OCI-LY3 (cell line): ENCODE results near the gene SDK1.

Experiments
- H2AFZ ChIP-seq: fragments of 200-600, 300-600 bp; shearing (Covaris generic); 2 replicates; pipeline ENCODE4 v1.6.0; 2014; ENCODE audit warnings: antibody characterized with exemption, low read depth, low read length
- H3K27ac ChIP-seq: fragments of 200-600, 300-600 bp; sonication (generic); 2 replicates; pipeline ENCODE4 v1.5.1; 2014; ENCODE audit warnings: mild to moderate bottlenecking, low read length, moderate library complexity, mixed read lengths
- H3K27me3 ChIP-seq: fragments of 200-600, 300-600 bp; sonication (generic); 2 replicates; pipeline ENCODE4 v1.6.1; 2014; ENCODE audit warnings: low read depth, low read length, mixed read lengths
- H3K36me3 ChIP-seq: fragments of 200-600, 300-600 bp; sonication (generic); replicated peaks from 2 replicates; pipeline ENCODE3; 2014; ENCODE audit warnings: low read depth, low read length, mixed read lengths
- H3K4me1 ChIP-seq: fragments of 300-600, 200-600 bp; sonication (generic); 2 replicates; pipeline ENCODE4 v1.6.1; 2014; ENCODE audit warnings: low read length, mixed read lengths
- H3K4me2 ChIP-seq: fragments of 200-600, 300-600 bp; sonication (generic); 2 replicates; pipeline ENCODE4 v1.6.1; 2014; ENCODE audit warnings: low read length, mixed read lengths
- H3K4me3 ChIP-seq: fragments of 300-600, 200-600 bp; sonication (generic); 2 replicates; pipeline ENCODE4 v1.5.1; 2014; ENCODE audit warnings: antibody characterized with exemption, mild to moderate bottlenecking, low read length, moderate library complexity
- H3K79me2 ChIP-seq: fragments of 300-600, 200-600 bp; shearing (Covaris generic); 2 replicates; pipeline ENCODE4 v1.6.1; 2014; ENCODE audit warnings: mild to moderate bottlenecking, low read length, mixed read lengths
- H3K9ac ChIP-seq: fragments of 300-600, 200-600 bp; shearing (Covaris generic); 2 replicates; pipeline ENCODE4 v1.6.0; 2014; ENCODE audit warnings: mild to moderate bottlenecking, low read length, moderate library complexity
- H3K9me3 ChIP-seq: fragments of 200-600, 300-600 bp; shearing (Covaris generic); 2 replicates; pipeline ENCODE4 v1.6.1; 2014; ENCODE audit warnings: low read length, mixed read lengths; ENCODE audit not compliant: insufficient read depth
- H4K20me1 ChIP-seq: fragments of 200-600, 300-600 bp; sonication (generic); 2 replicates; pipeline ENCODE4 v1.6.1; 2016; ENCODE audit warnings: low read length, mixed read lengths; ENCODE audit not compliant: insufficient read depth
- EZH2phosphoT487 ChIP-seq: fragments of 200-600 bp; shearing (Covaris generic); IDR thresholded peaks from 2 replicates; pipeline ENCODE4 v1.6.1; 2018; ENCODE audit warnings: antibody characterized with exemption, mixed run types, low read depth
- TF ChIP-seq, protein P1 (sequence below): fragments of 200-600, 300-600 bp; sonication (generic); IDR thresholded peaks from 2 replicates; pipeline ENCODE4 v1.5.1; 2014; ENCODE audit warnings: antibody characterized with exemption, low read length, low read depth

SDK1 gene

DNA sequence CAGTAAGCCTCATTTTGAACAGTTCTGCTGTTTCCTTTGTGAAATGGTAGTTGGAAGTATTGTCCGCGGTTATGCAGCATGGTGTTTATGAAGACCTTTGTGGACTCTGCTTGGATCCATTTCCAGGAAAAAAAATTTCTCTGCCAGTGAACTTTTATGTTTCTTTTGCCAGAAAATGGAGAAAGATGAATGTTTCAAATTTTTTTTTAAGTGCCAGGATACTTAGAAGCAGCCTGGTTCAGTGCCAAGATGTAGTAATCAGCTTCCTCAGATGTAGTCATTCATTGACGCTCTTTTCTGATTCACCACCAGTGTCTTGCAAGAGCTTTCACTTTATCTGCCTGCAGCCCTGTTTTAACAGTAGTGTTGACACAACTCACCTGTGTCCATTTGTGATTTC lies 258.2 kb downstream of the SDK1 start:
- Histone ChIP-seq H3K9me3 (no peaks in the 10 kb centered on the region), H3K4me2 (no peak overlapping the region), H3K27ac (no peak overlapping the region), H3K27me3 (no peaks in the 10 kb centered on the region), H3K79me2 (no peaks in the 10 kb centered on the region), H3K4me3 (no peak overlapping the region), H3K9ac (no peak overlapping the region), H2AFZ (no peak overlapping the region), H3K36me3 (no peaks in the 10 kb centered on the region), H3K4me1 (no peaks in the 10 kb centered on the region), H4K20me1 (no peaks in the 10 kb centered on the region)
- TF ChIP-seq, protein P1, sequence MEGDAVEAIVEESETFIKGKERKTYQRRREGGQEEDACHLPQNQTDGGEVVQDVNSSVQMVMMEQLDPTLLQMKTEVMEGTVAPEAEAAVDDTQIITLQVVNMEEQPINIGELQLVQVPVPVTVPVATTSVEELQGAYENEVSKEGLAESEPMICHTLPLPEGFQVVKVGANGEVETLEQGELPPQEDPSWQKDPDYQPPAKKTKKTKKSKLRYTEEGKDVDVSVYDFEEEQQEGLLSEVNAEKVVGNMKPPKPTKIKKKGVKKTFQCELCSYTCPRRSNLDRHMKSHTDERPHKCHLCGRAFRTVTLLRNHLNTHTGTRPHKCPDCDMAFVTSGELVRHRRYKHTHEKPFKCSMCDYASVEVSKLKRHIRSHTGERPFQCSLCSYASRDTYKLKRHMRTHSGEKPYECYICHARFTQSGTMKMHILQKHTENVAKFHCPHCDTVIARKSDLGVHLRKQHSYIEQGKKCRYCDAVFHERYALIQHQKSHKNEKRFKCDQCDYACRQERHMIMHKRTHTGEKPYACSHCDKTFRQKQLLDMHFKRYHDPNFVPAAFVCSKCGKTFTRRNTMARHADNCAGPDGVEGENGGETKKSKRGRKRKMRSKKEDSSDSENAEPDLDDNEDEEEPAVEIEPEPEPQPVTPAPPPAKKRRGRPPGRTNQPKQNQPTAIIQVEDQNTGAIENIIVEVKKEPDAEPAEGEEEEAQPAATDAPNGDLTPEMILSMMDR, result no peak
- no peak for TF ChIP-seq EZH2phosphoT487

DNA sequence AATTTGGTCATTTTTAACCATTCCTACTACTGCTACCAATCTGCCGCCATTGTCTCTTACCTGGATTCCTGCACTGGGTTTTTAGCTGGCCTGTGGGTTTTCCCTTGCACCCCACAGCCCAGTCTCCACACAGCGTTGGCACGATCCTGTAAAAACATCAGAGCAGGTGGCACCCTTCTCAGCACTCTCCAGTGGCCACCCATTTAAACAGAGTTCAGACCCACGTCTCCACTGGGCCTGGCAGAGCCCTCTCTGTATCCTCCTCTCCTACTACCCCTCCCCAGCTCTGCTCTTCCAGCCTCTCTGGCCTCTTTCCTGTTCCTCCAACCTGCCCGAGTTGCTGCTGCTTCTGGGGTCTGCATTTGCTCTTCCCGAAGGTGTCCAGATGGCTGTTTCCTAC lies 259.4 kb downstream of the SDK1 start:
- Histone ChIP-seq H3K27ac (no peak overlapping the region), H3K4me2 (no peak overlapping the region), H3K4me3 (no peak overlapping the region), H3K4me1 (no peaks in the 10 kb centered on the region), H2AFZ (no peak overlapping the region), H3K36me3 (no peaks in the 10 kb centered on the region), H4K20me1 (no peaks in the 10 kb centered on the region), H3K9me3 (no peaks in the 10 kb centered on the region), H3K27me3 (no peaks in the 10 kb centered on the region), H3K9ac (no peak overlapping the region), H3K79me2 (no peaks in the 10 kb centered on the region)
- TF ChIP-seq, protein P1, result no peak
- TF ChIP-seq EZH2phosphoT487, result no peak

DNA sequence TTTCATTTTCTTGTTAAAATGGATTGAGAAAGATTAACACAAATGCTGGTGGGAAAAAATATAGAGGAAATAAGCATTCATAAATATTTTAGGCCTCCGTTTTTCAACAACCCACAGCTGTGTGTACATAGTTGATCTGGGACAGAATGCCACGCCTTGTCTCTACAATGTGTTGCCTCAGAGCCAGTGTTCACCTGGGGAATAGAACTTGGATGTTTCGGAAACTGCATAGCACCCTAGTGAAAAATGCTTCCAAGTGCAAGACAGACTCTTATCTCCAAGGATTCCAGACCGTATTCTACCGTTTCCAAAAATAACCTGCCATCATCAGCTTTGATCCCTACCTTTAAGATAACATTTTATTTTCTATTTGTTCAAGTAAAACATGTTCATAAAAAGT lies 260.9 kb downstream of the SDK1 start:
- Histone ChIP-seq H3K4me2 (no peak overlapping the region), H3K9me3 (no peaks in the 10 kb centered on the region), H3K4me3 (no peak overlapping the region), H3K36me3 (no peaks in the 10 kb centered on the region), H3K4me1 (no peaks in the 10 kb centered on the region), H4K20me1 (no peaks in the 10 kb centered on the region), H3K79me2 (no peaks in the 10 kb centered on the region), H3K27me3 (no peaks in the 10 kb centered on the region), H3K27ac (no peak overlapping the region), H3K9ac (no peak overlapping the region), H2AFZ (no peak overlapping the region)
- TF ChIP-seq, protein P1, result no peak
- TF ChIP-seq EZH2phosphoT487, result no peak

DNA sequence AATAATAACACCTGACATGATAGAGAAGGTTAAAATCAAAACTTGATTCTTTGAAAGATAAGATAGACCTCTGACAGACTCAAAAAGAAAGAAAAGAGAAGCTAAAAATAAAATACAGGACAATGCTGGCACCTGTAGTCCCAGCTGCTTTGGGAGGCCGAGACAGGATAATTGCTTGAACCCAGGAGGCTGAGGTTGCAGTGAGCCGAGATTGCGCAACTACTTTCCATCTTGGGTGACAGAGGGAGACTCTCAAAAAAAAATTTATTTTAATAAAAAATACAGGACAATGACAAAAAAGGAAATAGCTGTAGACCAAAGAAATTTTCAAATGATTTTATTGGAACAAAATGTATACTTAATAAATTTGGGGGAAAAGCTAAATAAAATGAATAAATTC lies 263.2 kb downstream of the SDK1 start:
- no peaks in the 10 kb centered on the region for H4K20me1 ChIP-seq
- no peak overlapping the region for H3K4me2 ChIP-seq
- TF ChIP-seq, protein P1, result no peak
- no peak for TF ChIP-seq EZH2phosphoT487
- no peak overlapping the region for H2AFZ ChIP-seq
- H3K4me3 ChIP-seq, result no peak overlapping the region
- H3K36me3 ChIP-seq, result no peaks in the 10 kb centered on the region
- no peaks in the 10 kb centered on the region for H3K79me2 ChIP-seq
- H3K27me3 ChIP-seq, result no peaks in the 10 kb centered on the region
- no peaks in the 10 kb centered on the region for H3K9me3 ChIP-seq
- no peak overlapping the region for H3K9ac ChIP-seq
- H3K27ac ChIP-seq, result no peak overlapping the region
- no peaks in the 10 kb centered on the region for H3K4me1 ChIP-seq
